Neutrophil (primary cell): ENCODE results near the gene KCNQ4.
A peak's percentile ranks its signal among the peaks of the same experiment; 100 is the strongest.

Source experiments
- H3K27ac ChIP-seq: fragments of 200-600 bp; sonication (generic); 2 replicates; pipeline ENCODE4 v1.5.1; 2016; ENCODE audit warnings: mild to moderate bottlenecking, moderate library complexity
- H3K27me3 ChIP-seq: fragments of 200-600 bp; sonication (generic); 2 replicates; pipeline ENCODE4 v1.6.0; 2016; ENCODE audit warnings: mild to moderate bottlenecking
- H3K36me3 ChIP-seq: fragments of 200-600 bp; sonication (generic); 2 replicates; pipeline ENCODE4 v1.5.1; 2017
- H3K4me1 ChIP-seq, 2 experiments: fragments of 200-600 bp in 1 of 2; sonication (generic) in 1 of 2; 1 replicate in 1 of 2; 2 replicates in 1 of 2; pipeline versions ENCODE4 v1.5.1 to v1.6.1; 2013 to 2016; ENCODE audit warnings: low read depth in 1 of 2, low read length in 1 of 2, mild to moderate bottlenecking in 1 of 2, moderate library complexity in 1 of 2; ENCODE audit not compliant: control insufficient read depth in 1 of 2, insufficient read depth in 1 of 2
- H3K4me3 ChIP-seq, 2 experiments: fragments of 200-600 bp in 1 of 2; sonication (generic) in 1 of 2; 1 replicate in 1 of 2; 2 replicates in 1 of 2; pipeline ENCODE4 v1.5.1; 2013 to 2016; ENCODE audit warnings: low read depth in 1 of 2, low read length in 1 of 2, mild to moderate bottlenecking in 1 of 2, moderate library complexity in 1 of 2
- H3K9me3 ChIP-seq: fragments of 200-600 bp; sonication (generic); 2 replicates; pipeline ENCODE4 v1.5.1; 2016
- TF ChIP-seq, protein P1 (sequence below): fragments of 200-600 bp; sonication (generic); IDR thresholded peaks from 2 replicates; pipeline ENCODE4 v1.5.1; 2016; ENCODE audit warnings: antibody characterized with exemption

KCNQ4 gene

DNA sequence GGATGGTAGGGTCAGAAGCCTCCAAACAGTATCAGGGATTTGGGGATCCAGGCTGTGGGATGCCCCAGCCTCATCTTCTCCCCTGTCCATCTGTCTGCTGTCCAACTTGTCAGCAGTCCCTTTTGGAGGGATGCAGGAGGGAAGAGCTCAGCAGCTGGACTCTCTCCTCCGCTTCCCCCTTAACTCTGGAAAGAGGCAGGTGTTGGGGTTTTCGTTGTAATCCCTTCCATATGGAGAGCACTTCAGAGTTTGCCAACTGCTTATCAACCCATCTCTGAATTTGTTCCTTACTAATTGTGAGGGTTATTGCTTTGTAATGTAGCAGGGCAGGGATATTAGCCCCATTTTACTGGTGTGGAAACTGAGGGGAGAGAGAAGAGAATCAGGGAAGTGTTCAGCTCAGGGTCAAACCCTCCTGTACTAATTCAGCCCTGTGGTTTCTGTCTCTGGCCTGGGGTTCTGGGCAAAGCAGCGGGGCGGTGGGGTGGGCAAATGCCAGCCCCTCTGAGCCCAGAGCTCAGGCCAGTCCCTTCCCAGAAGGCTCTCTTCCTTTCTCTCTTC lies 75.3 kb downstream of the KCNQ4 start:
- TF ChIP-seq, protein P1, sequence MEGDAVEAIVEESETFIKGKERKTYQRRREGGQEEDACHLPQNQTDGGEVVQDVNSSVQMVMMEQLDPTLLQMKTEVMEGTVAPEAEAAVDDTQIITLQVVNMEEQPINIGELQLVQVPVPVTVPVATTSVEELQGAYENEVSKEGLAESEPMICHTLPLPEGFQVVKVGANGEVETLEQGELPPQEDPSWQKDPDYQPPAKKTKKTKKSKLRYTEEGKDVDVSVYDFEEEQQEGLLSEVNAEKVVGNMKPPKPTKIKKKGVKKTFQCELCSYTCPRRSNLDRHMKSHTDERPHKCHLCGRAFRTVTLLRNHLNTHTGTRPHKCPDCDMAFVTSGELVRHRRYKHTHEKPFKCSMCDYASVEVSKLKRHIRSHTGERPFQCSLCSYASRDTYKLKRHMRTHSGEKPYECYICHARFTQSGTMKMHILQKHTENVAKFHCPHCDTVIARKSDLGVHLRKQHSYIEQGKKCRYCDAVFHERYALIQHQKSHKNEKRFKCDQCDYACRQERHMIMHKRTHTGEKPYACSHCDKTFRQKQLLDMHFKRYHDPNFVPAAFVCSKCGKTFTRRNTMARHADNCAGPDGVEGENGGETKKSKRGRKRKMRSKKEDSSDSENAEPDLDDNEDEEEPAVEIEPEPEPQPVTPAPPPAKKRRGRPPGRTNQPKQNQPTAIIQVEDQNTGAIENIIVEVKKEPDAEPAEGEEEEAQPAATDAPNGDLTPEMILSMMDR: no peak
- Histone ChIP-seq H3K27me3 (no peaks in the 10 kb centered on the region), H3K27ac (no peak overlapping the region)

DNA sequence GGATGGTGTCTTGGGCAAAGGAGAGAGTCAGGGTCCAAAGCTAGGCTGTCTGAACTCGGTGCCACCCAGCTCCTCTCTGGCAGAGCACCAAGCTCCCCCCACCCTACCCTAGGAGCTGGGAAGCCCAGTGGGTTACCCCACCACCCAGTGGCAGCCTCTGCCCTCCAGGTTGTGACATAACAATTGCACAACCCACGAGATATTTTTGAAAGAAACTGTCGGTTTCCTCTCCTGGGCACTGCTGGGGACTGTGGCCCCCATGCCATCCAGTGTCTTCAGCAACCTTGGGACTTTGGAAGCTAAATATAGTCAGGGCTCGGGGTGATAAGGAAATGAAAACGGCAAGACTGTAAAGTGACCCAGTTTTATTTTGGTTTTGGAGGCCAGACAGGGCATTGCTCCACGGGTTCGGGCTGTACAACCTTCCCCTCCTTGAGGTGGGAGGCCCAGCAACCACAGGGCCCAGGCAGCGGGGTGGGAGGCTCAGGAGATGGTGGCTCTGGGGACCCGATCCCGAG lies 77.2 kb downstream of the KCNQ4 start:
- TF ChIP-seq, protein P1: no peak
- no peaks in the 10 kb centered on the region for H3K9me3 ChIP-seq
- no peaks in the 10 kb centered on the region for H3K27me3 ChIP-seq
- H3K4me1 ChIP-seq: peaks cover 28 to 35% of the 10 kb centered on the region in 2 experiments
- H3K27ac ChIP-seq: peak overlapping the region; percentile 80
- H3K4me3 ChIP-seq: peak overlapping the region; percentile 71 to 84
- no peaks in the 10 kb centered on the region for H3K36me3 ChIP-seq

More for the DNA sequence above, 75.3 kb downstream of the KCNQ4 start:
- H3K9me3 ChIP-seq: no peaks in the 10 kb centered on the region
- H3K4me1 ChIP-seq: peaks cover 28 to 35% of the 10 kb centered on the region in 2 experiments
- no peaks in the 10 kb centered on the region for H3K36me3 ChIP-seq
- no peak overlapping the region for H3K4me3 ChIP-seq

DNA sequence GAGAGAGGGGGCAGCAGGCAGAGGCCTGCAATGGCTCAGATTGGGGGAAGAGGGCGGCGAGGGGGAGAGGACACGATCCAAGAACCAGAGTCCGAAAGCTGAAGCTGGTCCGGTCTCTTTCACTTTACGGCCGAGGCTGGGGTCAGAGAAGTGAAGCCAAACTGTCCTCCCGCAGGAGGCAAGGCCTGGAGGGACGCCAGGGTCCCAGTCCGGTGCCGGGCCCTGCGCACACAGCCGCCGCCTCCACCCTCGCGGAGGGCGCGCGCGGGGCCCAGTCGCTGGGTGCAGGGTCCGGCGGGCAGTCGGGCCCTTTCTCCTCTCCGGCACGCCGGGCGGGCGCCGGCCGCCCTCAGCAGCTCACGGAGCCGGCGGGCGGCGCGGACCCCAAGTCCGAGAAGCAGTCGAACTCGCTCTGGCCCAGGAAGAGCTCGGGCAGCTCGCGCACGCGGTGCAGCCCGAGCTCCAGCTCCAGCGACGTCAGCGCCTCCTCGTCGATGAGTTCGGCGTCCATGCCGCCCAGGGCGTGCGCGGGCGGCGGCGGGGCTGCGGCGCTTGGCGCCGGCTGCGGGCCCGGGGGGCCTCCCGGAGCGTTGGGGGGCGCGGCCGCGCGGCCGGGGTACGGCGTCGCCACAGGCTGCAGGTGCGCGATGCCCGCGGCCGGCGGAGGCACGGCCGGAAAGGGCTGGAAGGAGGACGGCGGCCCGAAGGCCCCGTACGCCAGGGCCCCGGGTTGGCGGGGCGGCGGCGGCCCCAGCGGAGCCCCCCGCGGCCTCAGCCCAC lies 77.8 kb downstream of the KCNQ4 start:
- peak overlapping the region; percentile 80 for H3K27ac ChIP-seq
- no peaks in the 10 kb centered on the region for H3K36me3 ChIP-seq
- TF ChIP-seq, protein P1: no peak
- H3K9me3 ChIP-seq: no peaks in the 10 kb centered on the region
- peaks cover 28 to 35% of the 10 kb centered on the region in 2 experiments for H3K4me1 ChIP-seq
- no peaks in the 10 kb centered on the region for H3K27me3 ChIP-seq
- H3K4me3 ChIP-seq: peak overlapping the region; percentile 71 to 84

DNA sequence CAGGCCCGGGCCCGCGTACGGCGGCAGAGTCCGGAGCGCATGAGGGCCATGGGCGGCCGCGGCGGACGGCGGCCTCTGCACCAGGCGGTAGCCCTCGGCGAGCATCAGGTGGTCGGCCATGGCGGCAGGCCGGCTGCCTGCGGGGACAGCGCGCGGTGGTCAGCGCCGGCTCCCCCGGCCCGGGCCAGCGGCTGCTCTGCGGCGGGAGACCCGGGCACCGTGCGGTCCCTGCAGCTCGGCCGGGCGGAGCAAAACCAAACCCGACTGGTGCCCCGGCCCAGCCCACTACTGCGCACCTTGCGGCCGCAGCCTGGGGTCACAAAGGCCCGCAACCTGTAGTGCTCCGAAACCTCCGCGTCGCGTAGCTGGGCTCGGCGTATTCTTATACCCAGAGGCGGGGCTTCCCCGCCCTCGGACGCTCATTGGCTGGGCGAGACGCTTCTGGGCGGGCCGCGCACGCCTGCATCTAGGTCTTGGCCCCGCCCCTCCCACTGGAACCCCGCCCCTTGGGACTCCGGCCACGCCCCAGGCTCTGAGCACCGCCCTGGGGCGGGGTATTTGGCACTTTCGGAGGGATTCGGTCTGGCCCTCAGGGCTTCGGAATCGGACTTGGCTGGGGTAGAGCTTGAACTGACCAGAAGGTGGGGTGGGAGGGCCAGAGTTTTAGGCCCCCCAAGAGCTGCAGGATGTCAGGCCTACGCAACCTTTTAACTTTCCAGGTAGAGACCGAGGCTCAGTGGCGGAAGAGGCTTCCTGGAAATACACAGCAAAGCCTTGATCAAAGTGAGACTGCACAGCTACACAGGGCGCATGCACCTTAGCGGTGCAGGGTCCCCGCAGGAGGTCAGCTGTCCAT lies 78.6 kb downstream of the KCNQ4 start, which contains the start of gene CITED4:
Gene CITED4, minus strand, starts transcription at position 356 of the 856 bp plus-strand sequence. Its CDS starts 236 bp downstream, at position 120.
- Histone ChIP-seq H3K36me3 (no peaks in the 10 kb centered on the region), H3K4me3 (peak within 1 kb of the TSS; percentile 71 to 84), H3K9me3 (no peaks in the 10 kb centered on the region), H3K27me3 (no peaks in the 10 kb centered on the region), H3K27ac (peak within 1 kb of the TSS; percentile 80), H3K4me1 (peaks cover 28 to 35% of the 10 kb centered on the region in 2 experiments)
- TF ChIP-seq, protein P1: peak; percentile 69

DNA sequence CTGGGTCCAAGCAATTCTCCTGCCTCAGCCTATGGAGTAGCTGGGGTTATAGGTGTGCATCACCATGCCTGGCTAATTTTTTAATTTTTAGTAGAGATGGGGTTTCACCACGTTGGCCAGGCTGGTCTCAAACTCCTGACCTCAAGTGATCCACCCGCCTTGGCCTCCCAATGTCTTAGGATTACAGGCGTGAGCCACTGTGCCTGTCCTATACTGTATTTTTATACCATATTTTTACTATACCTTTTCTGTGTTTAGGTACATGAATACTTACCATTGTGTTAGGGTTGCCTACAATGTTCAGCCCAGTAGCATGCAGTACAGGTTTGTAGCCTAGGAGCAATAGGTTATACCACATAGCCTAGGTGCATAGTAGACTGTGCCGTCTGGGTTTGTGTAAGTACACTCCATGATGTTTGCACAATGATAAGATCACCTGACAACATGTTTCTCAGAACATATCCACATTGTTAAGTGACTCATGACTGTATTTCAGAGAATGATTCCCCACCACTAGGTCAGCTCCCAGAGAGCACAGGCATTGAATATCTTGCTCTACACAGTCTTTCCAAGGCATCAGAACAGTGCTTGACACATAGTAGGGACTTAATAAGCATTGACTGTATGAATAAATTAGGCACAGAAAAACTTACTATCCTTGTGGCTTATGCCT lies 84.6 kb downstream of the KCNQ4 start:
- Histone ChIP-seq H3K36me3 (no peaks in the 10 kb centered on the region), H3K27ac (no peak overlapping the region), H3K27me3 (no peaks in the 10 kb centered on the region), H3K9me3 (no peaks in the 10 kb centered on the region), H3K4me1 (no peaks in the 10 kb centered on the region), H3K4me3 (no peak overlapping the region)
- TF ChIP-seq, protein P1: no peak
